22Rv1 (cell line): Measurements from ENCODE around the gene MTMR8.
"Not testable (repeated sequence)": the region's sequence is repeated elsewhere in the genome, so short reads cannot be mapped to it uniquely, and the experiment has no call there.

Experiments
- ZFX ChIP-seq: fragments of 450-650 bp; IDR thresholded peaks from 2 replicates; pipeline ENCODE4 v1.6.1; 2017; ENCODE audit warnings: antibody characterized with exemption, borderline replicate concordance
- TF ChIP-seq, protein P1 (sequence below): fragments of 450-650 bp; IDR thresholded peaks from 2 replicates; pipeline ENCODE4 v1.5.1; 2017; ENCODE audit warnings: mild to moderate bottlenecking

DNA sequence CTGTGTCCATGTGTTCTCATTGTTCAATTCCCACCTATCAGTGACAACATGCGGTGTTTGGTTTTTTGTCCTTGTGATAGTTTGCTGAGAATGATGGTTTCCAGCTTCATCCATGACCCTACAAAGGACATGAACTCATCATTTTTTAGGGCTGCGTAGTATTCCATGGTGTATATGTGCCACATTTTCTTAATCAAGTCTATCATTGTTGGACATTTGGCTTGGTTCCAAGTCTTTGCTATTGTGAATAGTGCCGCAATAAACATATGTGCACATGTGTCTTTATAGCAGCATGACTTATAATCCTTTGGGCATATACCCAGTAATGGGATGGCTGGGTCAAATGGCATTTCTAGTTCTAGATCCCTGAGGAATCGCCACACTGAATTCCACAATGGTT lies 14.5 kb downstream of the MTMR8 start:
- TF ChIP-seq, protein P1, sequence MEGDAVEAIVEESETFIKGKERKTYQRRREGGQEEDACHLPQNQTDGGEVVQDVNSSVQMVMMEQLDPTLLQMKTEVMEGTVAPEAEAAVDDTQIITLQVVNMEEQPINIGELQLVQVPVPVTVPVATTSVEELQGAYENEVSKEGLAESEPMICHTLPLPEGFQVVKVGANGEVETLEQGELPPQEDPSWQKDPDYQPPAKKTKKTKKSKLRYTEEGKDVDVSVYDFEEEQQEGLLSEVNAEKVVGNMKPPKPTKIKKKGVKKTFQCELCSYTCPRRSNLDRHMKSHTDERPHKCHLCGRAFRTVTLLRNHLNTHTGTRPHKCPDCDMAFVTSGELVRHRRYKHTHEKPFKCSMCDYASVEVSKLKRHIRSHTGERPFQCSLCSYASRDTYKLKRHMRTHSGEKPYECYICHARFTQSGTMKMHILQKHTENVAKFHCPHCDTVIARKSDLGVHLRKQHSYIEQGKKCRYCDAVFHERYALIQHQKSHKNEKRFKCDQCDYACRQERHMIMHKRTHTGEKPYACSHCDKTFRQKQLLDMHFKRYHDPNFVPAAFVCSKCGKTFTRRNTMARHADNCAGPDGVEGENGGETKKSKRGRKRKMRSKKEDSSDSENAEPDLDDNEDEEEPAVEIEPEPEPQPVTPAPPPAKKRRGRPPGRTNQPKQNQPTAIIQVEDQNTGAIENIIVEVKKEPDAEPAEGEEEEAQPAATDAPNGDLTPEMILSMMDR, result not testable (repeated sequence)
- TF ChIP-seq ZFX, result not testable (repeated sequence)
